HUES64 (cell line): Measurements from ENCODE around the gene CDH4.

Experiments used
- H3K27ac ChIP-seq: 2 replicates; pipeline ENCODE4 v1.7.0; 2013; ENCODE audit warnings: low read depth, low read length, inconsistent platforms
- H3K27me3 ChIP-seq: 2 replicates; pipeline ENCODE4 v1.6.1; 2013; ENCODE audit warnings: mild to moderate bottlenecking, low read length; ENCODE audit not compliant: insufficient read depth
- H3K36me3 ChIP-seq: 2 replicates; pipeline ENCODE4 v1.6.1; 2013; ENCODE audit warnings: mild to moderate bottlenecking, low read length; ENCODE audit not compliant: insufficient read depth
- H3K4me1 ChIP-seq: 2 replicates; pipeline ENCODE4 v1.6.1; 2013; ENCODE audit warnings: mild to moderate bottlenecking, low read length, moderate library complexity; ENCODE audit not compliant: insufficient read depth
- H3K4me3 ChIP-seq: 2 replicates; pipeline ENCODE4 v1.5.1; 2013; ENCODE audit warnings: mild to moderate bottlenecking, low read length, moderate library complexity
- H3K9ac ChIP-seq: 2 replicates; pipeline ENCODE4 v1.6.1; 2013; ENCODE audit warnings: mild to moderate bottlenecking, low read depth, low read length
- H3K9me3 ChIP-seq: 2 replicates; pipeline ENCODE4 v1.6.1; 2013; ENCODE audit warnings: low read depth, low read length; ENCODE audit not compliant: insufficient read depth
- WGBS: fragments of 150-250, 120-280 bp; methylation state at CpG from one replicate; pipeline ENCODE4 v1.1.7; 2013; ENCODE audit warnings: missing lambda C conversion rate; 5-methylcytosine and 5-hydroxymethylcytosine counted together

The CDH4 gene

GRCh38 chr20:61777773-61778494 lies 525.9 kb downstream of the CDH4 start:
- H3K27me3 ChIP-seq: no peaks in the 10 kb centered on the region
- no peaks in the 10 kb centered on the region for H3K36me3 ChIP-seq
- H3K9me3 ChIP-seq: no peaks in the 10 kb centered on the region
- 91% methylated on average over 24 of the region's 24 CpGs for WGBS
- H3K4me3 ChIP-seq: no peak overlapping the region
- no peak overlapping the region for H3K9ac ChIP-seq
- H3K27ac ChIP-seq: no peak overlapping the region
- no peaks in the 10 kb centered on the region for H3K4me1 ChIP-seq

- H3K4me1 ChIP-seq: no peaks in the 10 kb centered on the region
- no peak overlapping the region for H3K4me3 ChIP-seq
- H3K36me3 ChIP-seq: no peaks in the 10 kb centered on the region
- H3K27ac ChIP-seq: no peak overlapping the region
- no peaks in the 10 kb centered on the region for H3K9me3 ChIP-seq
- 92% methylated on average over 8 of the region's 8 CpGs for whole genome bisulfite sequencing
- no peak overlapping the region for H3K9ac ChIP-seq
- H3K27me3 ChIP-seq: no peaks in the 10 kb centered on the region
Measured at GRCh38 chr20:61778495-61778863, 526.4 kb downstream of the CDH4 start.

- H3K27me3 ChIP-seq: no peaks in the 10 kb centered on the region
- no peak overlapping the region for H3K4me3 ChIP-seq
- no peak overlapping the region for H3K27ac ChIP-seq
- no peaks in the 10 kb centered on the region for H3K4me1 ChIP-seq
- H3K9me3 ChIP-seq: no peaks in the 10 kb centered on the region
- no peaks in the 10 kb centered on the region for H3K36me3 ChIP-seq
- no peak overlapping the region for H3K9ac ChIP-seq
- WGBS: 95% methylated on average over 27 of the region's 27 CpGs
Measured at GRCh38 chr20:61779176-61779965, 527.3 kb downstream of the CDH4 start.

GRCh38 chr20:61780066-61780465 lies 528.0 kb downstream of the CDH4 start:
- Histone ChIP-seq H3K27ac (no peak overlapping the region), H3K9me3 (no peaks in the 10 kb centered on the region), H3K4me3 (no peak overlapping the region), H3K27me3 (no peaks in the 10 kb centered on the region), H3K4me1 (no peaks in the 10 kb centered on the region), H3K9ac (no peak overlapping the region), H3K36me3 (no peaks in the 10 kb centered on the region)
- 93% methylated on average over 7 of the region's 7 CpGs for WGBS

GRCh38 chr20:61784801-61785566 lies 532.9 kb downstream of the CDH4 start:
- no peaks in the 10 kb centered on the region for H3K27me3 ChIP-seq
- H3K27ac ChIP-seq: no peak overlapping the region
- 93% methylated on average over 18 of the region's 18 CpGs for WGBS
- H3K9me3 ChIP-seq: no peaks in the 10 kb centered on the region
- H3K36me3 ChIP-seq: no peaks in the 10 kb centered on the region
- H3K4me3 ChIP-seq: no peak overlapping the region
- H3K4me1 ChIP-seq: no peaks in the 10 kb centered on the region
- no peak overlapping the region for H3K9ac ChIP-seq

GRCh38 chr20:61785567-61785816 lies 533.4 kb downstream of the CDH4 start:
- no peak overlapping the region for H3K4me3 ChIP-seq
- no peaks in the 10 kb centered on the region for H3K9me3 ChIP-seq
- H3K36me3 ChIP-seq: no peaks in the 10 kb centered on the region
- no peaks in the 10 kb centered on the region for H3K4me1 ChIP-seq
- no peaks in the 10 kb centered on the region for H3K27me3 ChIP-seq
- H3K27ac ChIP-seq: no peak overlapping the region
- 96% methylated on average over 1 of the region's 1 CpG for WGBS
- H3K9ac ChIP-seq: no peak overlapping the region

- H3K36me3 ChIP-seq: no peaks in the 10 kb centered on the region
- WGBS: 91% methylated on average over 13 of the region's 14 CpGs
- no peaks in the 10 kb centered on the region for H3K27me3 ChIP-seq
Measured at GRCh38 chr20:61786230-61786629, 534.2 kb downstream of the CDH4 start.

GRCh38 chr20:61788343-61788742 lies 536.3 kb downstream of the CDH4 start:
- Histone ChIP-seq H3K9ac (no peak overlapping the region), H3K9me3 (no peaks in the 10 kb centered on the region), H3K27ac (no peak overlapping the region), H3K27me3 (no peaks in the 10 kb centered on the region), H3K4me3 (no peak overlapping the region), H3K4me1 (no peaks in the 10 kb centered on the region), H3K36me3 (no peaks in the 10 kb centered on the region)
- WGBS: 92% methylated on average over 5 of the region's 5 CpGs

More at GRCh38 chr20:61786230-61786629, 534.2 kb downstream of the CDH4 start:
- H3K4me1 ChIP-seq: no peaks in the 10 kb centered on the region
- no peak overlapping the region for H3K27ac ChIP-seq
- no peak overlapping the region for H3K4me3 ChIP-seq
- H3K9me3 ChIP-seq: no peaks in the 10 kb centered on the region
- no peak overlapping the region for H3K9ac ChIP-seq

- no peak overlapping the region for H3K27ac ChIP-seq
- H3K4me1 ChIP-seq: no peaks in the 10 kb centered on the region
- no peaks in the 10 kb centered on the region for H3K9me3 ChIP-seq
- 93% methylated on average over 10 of the region's 10 CpGs for WGBS
- H3K4me3 ChIP-seq: no peak overlapping the region
- no peaks in the 10 kb centered on the region for H3K36me3 ChIP-seq
- no peaks in the 10 kb centered on the region for H3K27me3 ChIP-seq
- no peak overlapping the region for H3K9ac ChIP-seq
Measured at GRCh38 chr20:61789329-61789728, 537.3 kb downstream of the CDH4 start.

GRCh38 chr20:61790116-61790827 lies 538.2 kb downstream of the CDH4 start:
- H3K27ac ChIP-seq: no peak overlapping the region
- no peak overlapping the region for H3K9ac ChIP-seq
- H3K9me3 ChIP-seq: no peaks in the 10 kb centered on the region
- H3K4me1 ChIP-seq: no peaks in the 10 kb centered on the region
- H3K36me3 ChIP-seq: no peaks in the 10 kb centered on the region
- no peak overlapping the region for H3K4me3 ChIP-seq
- WGBS: 93% methylated on average over 2 of the region's 2 CpGs
- H3K27me3 ChIP-seq: no peaks in the 10 kb centered on the region

GRCh38 chr20:61791995-61792394 lies 539.9 kb downstream of the CDH4 start:
- H3K27ac ChIP-seq: no peak overlapping the region
- H3K36me3 ChIP-seq: no peaks in the 10 kb centered on the region
- WGBS: 89% methylated on average over 6 of the region's 6 CpGs
- H3K4me1 ChIP-seq: no peaks in the 10 kb centered on the region
- H3K4me3 ChIP-seq: no peak overlapping the region
- H3K9me3 ChIP-seq: no peaks in the 10 kb centered on the region
- no peak overlapping the region for H3K9ac ChIP-seq
- H3K27me3 ChIP-seq: no peaks in the 10 kb centered on the region
